Urothelium cell line (cell line): ENCODE data around the gene KCP.
"Not testable (repeated sequence)": the region's sequence is repeated elsewhere in the genome, so short reads cannot be mapped to it uniquely, and the experiment has no call there.

Experiments
- DNase-seq: peaks from one replicate; pipeline ENCODE4 v3.0.0; 2011; ENCODE audit warnings: low spot score, mixed read lengths
- FAIRE-seq: peaks from 2 replicates; lab custom pipeline; 2011; peaks lifted over from hg19 to GRCh38; lab: Jason Lieb, UNC

The KCP gene

DNA sequence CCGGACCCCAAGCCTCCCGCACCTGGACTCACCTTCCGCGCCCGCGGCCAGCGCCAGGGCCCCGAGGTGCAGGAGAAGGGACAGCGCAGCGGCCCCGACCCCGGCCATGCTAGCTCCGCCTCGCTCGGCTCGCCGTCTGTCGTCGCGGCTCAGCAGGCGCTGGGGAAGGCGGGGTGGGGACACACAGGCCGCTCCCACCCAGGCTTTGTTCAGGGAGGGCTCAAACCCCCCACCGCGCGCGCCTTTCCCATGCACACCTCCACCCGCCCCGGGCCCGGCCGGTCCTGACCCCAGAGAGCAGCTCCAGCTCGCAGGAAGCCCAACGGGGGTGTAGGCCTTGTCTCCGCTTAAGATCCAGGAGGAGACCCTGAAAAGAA is at the start of gene KCP:
KCP (minus strand) TSS at position 141 of the 377 bp plus-strand sequence; CDS start at position 108, 33 bp downstream.
- FAIRE-seq (no peak), DNase-seq (no peak)

GRCh38 chr7:128959296-128959695 is 48.8 kb upstream of the KCP start:
- DNase-seq (no peak), FAIRE-seq (no peak)

DNA sequence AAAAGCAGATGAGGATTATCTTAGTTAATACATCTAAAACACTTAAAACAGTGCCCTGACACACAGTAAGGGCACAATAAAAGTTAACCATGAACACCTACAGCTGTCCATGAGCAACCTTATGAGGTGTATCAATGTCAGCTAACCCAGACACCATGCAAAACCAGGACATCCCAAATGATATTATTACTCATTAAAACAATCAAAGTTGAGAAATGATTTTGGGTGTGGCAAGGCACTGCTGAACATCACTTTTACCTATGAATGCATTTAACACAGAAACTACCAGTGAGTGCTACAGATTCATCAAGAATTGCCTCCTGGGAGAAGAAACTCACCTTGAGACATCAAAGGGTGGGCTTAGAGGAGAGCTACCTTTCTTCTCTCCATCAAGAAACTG is 45.5 kb upstream of the KCP start:
- FAIRE-seq (no peak), DNase-seq (no peak)

- FAIRE-seq (no peak), DNase-seq (no peak)
These were observed 44.6 kb upstream of the KCP start for GRCh38 chr7:128954830-128955802.

- no peak for DNase-seq
- FAIRE-seq = no peak
These were observed 43.6 kb upstream of the KCP start for GRCh38 chr7:128954150-128954549.

DNA sequence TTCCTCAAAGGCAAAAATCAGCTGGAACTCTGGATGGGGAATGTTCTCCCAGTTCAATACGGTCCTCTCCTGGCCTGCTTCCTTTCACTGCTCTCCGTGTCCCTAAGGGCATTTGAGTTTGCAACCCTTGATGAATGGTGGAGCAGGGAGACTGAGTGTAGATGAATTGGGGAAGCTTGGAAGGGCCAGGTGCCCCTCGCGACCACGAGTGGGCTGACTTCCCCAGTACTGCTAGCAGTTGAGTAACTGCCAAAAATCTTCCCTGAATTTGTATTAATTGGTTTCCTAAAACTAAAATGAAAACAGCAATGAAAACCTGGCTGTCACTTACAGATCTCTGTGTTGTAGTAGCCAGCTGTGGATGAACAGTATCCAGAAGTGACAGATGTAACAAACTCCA is 40.8 kb upstream of the KCP start:
- FAIRE-seq (no peak), DNase-seq (no peak)

- no peak for DNase-seq
- FAIRE-seq = no peak
These were observed 38.7 kb upstream of the KCP start for GRCh38 chr7:128948976-128949760.

DNA sequence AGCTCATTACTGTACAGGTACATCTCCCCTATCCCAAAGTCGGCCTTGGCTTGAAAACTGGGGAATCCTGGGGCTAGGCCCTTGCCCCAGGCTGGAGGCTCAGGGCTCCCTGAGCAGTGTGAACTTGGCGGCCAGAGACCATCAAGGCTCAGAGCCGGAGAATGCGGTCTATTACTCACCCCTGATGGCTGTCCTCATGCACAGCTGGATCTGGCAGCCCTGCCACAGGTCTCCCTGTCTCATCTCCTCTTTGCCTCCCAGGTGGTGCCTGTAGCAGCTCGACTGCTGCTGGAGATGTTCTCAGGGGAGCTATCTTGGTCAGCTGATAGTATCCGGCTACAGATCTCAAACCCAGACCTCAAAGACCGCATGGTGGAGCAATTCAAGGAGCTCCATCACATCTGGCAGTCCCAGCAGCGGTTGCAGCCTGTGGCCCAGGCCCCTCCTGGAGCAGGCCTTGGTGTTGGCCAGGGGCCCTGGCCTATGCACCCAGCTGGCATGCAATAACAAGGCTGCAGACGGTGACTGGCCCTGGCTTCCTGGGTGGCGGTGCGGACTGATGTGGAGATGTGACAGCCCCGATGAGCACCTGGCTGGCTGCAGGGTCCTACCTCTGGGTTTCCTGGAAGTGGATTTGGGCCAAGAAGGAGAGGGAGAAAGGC is 37.9 kb upstream of the KCP start:
- DNase-seq = no peak
- FAIRE-seq = no peak

GRCh38 chr7:128947854-128948253 is 37.3 kb upstream of the KCP start:
- no peak for FAIRE-seq

DNA sequence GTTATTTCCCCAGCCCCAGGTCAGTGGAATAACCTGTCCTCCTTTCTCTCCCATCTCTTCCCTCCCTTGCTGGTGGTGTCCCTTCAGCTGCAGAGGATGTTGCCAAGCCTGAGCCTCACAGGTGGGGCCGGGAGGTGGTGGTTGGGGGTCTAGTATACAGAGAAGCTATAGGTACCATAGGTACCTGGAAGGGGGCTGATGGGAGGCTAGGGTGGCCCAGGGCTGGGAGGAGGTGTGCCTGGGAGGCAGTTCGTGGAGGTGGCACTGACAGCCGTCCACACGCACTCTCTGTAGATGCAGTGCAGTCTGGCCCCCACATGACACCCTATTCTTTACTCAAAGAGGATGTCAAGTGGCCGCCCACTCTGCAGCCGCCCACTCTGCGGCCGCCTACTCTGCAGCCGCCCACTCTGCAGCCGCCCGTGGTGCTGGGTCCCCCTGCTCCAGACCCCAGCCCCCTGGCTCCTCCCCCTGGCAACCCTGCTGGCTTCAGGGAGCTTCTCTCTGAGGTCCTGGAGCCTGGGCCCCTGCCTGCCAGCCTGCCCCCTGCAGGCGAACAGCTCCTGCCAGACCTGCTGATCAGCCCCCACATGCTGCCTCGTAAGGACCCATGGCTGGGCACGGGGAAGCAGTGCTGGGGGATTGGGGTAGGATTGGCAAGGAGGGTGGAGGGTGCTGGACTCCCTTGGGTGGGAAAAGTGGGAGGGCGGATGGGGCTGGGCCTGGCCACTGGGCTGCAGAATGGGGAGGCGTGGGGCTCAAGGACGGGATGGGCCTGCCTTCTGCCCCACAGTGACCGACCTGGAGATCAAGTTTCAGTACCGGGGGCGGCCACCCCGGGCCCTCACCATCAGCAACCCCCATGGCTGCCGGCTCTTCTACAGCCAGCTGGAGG is 36.7 kb upstream of the KCP start:
- FAIRE-seq (no peak), DNase-seq (no peak)

More at GRCh38 chr7:128947854-128948253, 37.3 kb upstream of the KCP start:
- DNase-seq = no peak

GRCh38 chr7:128945668-128946366 is 35.3 kb upstream of the KCP start:
- DNase-seq (no peak), FAIRE-seq (no peak)

DNA sequence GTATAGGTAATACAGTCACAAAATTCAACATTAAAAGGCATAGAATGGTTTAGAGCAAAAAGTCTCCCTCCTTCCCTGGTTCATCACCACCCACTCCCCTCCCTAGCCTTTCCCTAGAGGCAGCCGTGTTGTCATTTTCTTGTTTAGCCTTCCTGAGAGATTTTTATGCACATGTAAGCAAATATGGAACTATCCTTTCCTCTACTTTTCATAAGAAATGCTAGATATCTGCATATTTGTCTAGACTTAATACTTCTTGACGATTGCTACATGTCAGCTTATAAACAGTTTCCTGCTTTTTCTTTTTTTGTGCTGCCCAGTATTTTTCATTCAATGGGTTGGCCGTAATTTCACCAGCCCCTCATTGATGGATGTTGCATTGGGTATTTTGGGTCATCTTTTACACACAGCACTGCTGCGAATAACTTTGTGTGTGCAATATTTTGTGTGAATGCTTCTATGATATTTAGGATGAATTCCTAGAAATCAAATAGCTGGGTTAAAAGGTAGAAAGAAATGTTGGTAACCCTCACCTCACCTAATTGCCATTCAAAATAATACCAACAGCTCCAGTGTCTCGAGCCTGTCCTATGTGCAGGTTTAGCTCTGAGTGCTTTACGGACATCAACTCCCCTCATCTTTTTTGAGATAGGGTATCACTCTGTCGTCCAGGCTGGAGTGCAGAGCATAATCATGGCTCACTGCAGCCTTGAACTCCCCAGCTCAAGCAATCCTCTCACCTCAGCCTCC is 34.2 kb upstream of the KCP start:
- FAIRE-seq (no peak), DNase-seq (no peak)

DNA sequence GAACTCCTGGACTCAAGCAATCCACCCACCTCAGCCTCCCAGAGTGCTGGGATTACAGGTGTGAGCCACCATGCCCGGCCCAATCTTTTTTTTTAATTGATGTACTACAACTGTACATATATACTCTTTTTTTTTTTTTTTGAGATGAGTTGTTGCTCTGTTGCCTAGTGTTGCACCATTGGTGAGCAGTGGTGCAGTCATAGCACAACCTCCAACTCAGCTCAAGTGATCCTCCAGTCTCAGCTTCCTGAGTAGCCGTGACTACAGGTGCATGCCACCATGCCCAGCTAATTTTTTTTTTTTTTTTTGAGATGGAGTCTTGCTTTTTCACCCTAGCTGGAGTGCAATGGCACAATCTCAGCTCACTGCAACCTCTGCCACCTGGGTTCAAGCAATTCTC is 32.7 kb upstream of the KCP start:
- not testable (repeated sequence) for DNase-seq, FAIRE-seq

DNA sequence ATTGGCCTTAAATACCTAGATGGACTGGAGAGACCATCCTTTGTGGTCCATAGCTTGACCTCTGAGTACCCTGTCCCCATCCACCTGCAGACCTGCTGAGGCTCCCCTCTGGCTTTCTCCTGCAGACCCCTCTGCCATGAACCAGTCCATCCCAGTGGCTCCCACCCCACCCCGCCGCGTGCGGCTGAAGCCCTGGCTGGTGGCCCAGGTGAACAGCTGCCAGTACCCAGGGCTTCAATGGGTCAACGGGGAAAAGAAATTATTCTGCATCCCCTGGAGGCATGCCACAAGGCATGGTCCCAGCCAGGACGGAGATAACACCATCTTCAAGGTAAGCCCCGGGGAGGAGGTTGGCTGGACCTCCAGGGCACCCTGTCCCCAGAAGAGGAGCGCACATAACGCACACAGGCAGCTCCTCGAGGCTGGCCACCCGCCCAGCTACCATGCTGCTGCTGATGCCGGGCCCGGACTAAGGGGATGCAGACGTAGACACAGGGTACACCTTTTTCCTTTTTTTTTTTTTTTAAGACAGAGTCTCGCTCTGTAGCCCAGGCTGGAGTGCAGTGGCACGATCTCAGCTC is 31.5 kb upstream of the KCP start:
- DNase-seq (no peak), FAIRE-seq (no peak)

DNA sequence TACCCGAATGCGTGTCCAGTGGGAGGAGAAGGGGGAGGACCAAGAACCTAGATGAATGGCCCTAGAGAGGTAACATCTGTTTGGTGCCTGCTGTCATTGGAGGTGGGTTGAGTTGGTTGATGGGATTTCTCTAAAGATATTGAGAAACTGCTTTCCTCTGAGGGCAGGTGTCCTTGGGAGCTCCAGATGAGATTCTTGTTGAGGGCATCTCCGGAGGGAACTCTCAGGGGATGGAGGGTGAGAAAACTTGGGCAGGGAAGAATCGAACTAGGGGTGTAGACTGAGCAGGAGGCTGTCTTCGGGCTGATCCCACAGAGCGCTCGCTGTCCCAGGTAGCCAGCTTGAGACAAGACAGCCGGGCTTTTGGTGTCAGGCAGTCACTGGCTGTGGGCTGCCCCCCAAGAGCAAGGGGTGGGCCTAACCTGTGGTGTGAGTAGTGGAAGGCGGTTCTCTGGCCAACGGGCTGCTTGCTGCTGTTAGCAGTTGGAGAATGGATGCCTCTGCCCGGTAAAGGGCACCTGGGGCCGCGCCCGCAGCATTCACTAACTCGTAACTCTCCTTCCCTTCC is 30.9 kb upstream of the KCP start:
- FAIRE-seq (no peak), DNase-seq (no peak)

DNA sequence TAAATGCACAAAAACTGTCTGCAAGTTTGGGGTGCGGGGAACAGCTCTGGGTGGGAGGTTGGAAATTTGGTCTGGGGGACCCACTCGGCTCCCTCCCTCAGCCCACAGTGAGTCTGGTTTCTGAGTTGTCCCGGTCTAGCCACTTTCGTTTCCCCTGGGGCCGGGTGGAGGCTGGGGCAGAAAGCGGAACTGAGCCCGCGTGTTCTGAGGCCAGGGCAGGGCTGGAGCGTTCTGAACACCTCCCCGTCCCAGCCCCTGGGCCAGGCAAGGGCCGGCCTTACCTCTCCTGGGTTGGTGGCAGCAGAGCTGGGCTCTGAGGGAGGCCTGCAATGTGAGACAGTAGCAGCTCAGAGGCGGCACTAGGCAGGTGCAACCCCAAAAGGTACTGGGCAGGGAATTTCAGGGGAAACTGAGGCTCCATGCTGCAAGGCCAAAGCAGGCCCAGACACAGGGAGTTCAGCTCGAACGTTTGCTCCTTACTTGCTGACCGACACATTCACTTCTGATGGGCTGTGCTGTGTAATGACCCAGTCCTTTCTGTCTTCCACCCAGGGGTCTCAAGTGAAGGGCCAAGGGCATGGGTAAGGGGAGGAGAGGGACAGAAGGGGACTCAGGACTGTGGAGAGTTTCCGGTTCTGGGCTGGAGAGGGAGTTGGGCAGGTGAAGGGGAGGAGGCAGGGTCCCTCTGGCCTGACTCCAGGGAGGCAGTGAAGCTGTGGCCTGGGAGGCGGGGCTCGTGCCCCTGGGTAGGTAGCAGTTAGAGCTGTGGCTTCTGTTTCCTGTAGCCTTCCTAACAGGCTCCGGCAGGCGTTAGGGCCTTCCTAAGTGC is 30.2 kb upstream of the KCP start:
- no peak for DNase-seq
- no peak for FAIRE-seq

DNA sequence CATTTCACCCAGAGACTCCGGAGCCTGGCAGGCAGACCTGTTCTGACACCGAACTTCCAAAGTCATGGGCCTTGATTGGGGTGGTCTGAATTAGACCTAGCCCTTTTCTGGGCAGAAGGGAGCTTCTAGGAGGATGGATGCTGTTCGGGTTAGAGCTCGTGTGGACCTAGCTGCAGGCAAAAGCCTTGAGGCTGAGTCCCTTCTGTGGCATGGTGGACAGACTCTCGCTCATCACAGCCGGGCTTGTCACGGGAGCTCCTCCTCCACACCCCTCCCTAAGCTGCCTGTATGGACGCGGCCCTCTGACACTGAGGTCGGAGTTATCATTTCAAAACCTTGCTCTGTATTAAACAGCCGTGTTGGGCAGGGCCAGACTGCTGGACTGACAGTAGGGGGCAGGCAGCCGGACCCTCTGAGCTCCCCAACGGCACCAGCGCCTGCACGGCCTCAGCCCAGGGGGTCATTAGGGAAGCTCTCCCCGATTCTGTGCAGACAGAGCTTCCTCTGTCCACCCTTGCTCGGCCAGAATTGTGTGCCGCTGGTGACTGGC is 29.4 kb upstream of the KCP start:
- no peak for FAIRE-seq
- no peak for DNase-seq
